K562 (cell line): ENCODE measurements around the gene PHF10. TPM values are rescaled to one million over a fixed set of nuclear protein-coding genes. Genes with fewer than 3 reads are reported as not detected.

ENCODE experiments used
- ARHGAP35 ChIP-seq: fragments of 450-650 bp; IDR thresholded peaks from 2 replicates; pipeline ENCODE4 v1.6.1; 2018; ENCODE audit not compliant: partially characterized antibody
- CBX3 ChIP-seq, 2 experiments: IDR thresholded peaks; 1 replicate in 1 of 2; 2 replicates in 1 of 2; pipeline ENCODE4 v1.6.1; 2012; ENCODE audit warnings: inconsistent platforms in 2 of 2, low read length in 2 of 2, borderline replicate concordance in 1 of 2, control low read depth in 1 of 2
- CLOCK ChIP-seq: fragments of 250-450 bp; sonication (Bioruptor Pico); IDR thresholded peaks from 2 replicates; pipeline ENCODE4 v1.4.0; 2020; ENCODE audit warnings: mild to moderate bottlenecking, moderate library complexity, borderline replicate concordance
- JUN ChIP-seq, 2 experiments: sonication (generic) in 1 of 2; formaldehyde crosslinking in 1 of 2; IDR thresholded peaks; 2 replicates each; pipeline versions ENCODE4 v1.6.1 to v1.8.0; 2012 to 2022; ENCODE audit warnings: borderline replicate concordance in 2 of 2, mild to moderate bottlenecking in 2 of 2, improper control_type of control experiment in 1 of 2, low read depth in 1 of 2, low read length in 1 of 2, missing genetic modification reagents in 1 of 2
- MTA2 ChIP-seq: fragments of 450-650 bp; IDR thresholded peaks from 2 replicates; pipeline ENCODE4 v1.6.1; 2016; ENCODE audit warnings: low read depth
- NFYB ChIP-seq: IDR thresholded peaks from 2 replicates; pipeline ENCODE4 v1.6.1; 2011; ENCODE audit warnings: mild to moderate bottlenecking, moderate library complexity; ENCODE audit not compliant: insufficient read length; ENCODE audit errors: extremely low read depth
- PHTF2 ChIP-seq: fragments of 250-450 bp; sonication (Bioruptor Pico); IDR thresholded peaks from 2 replicates; pipeline ENCODE4 v1.5.0; 2021; ENCODE audit warnings: mild to moderate bottlenecking
- RBM15 ChIP-seq: fragments of 200-400 bp; formaldehyde crosslinking; IDR thresholded peaks from 2 replicates; pipeline ENCODE4 v1.6.1; 2018; ENCODE audit warnings: mild to moderate bottlenecking, low read length, moderate library complexity; ENCODE audit not compliant: insufficient read depth
- SMAD1 ChIP-seq: fragments of 150-350 bp; IDR thresholded peaks from 2 replicates; pipeline ENCODE4 v1.6.1; 2014; ENCODE audit warnings: low read length, low read depth; ENCODE audit not compliant: partially characterized antibody
- SMARCB1 ChIP-seq: IDR thresholded peaks from 2 replicates; pipeline ENCODE4 v1.6.1; 2011; ENCODE audit warnings: improper control_type of control experiment, low read depth; ENCODE audit not compliant: insufficient read length
- ZFP91 ChIP-seq: sonication (generic); formaldehyde crosslinking; IDR thresholded peaks from 2 replicates; pipeline ENCODE4 v1.8.0; 2022; ENCODE audit warnings: mild to moderate bottlenecking, missing genetic modification reagents
- ZMIZ1 ChIP-seq, 2 experiments: fragments of 150-350 bp in 1 of 2; IDR thresholded peaks; 2 replicates each; pipeline ENCODE4 v1.6.1; 2012 to 2016; ENCODE audit warnings: low read depth in 2 of 2, low read length in 2 of 2, mild to moderate bottlenecking in 1 of 2, moderate library complexity in 1 of 2
- ZNF253 ChIP-seq: fragments of 250-450 bp; sonication (Bioruptor Pico); conservative IDR thresholded peaks from 2 replicates; pipeline ENCODE4 v1.6.1; 2021; ENCODE audit warnings: mild to moderate bottlenecking
- ZSCAN29 ChIP-seq: fragments of 450-650 bp; IDR thresholded peaks from 2 replicates; pipeline ENCODE4 v1.6.1; 2017
- polyA plus RNA-seq, 8 experiments: library from polyadenylated mRNA; depleted of rRNA in 4 of 8; stranded (reverse) in 5 of 8; unstranded in 3 of 8; fragments of >200 nt; fragmentation: Nextera tagmentation in 2 of 8; fragmentation: Illumina TruSeq in 1 of 8; extraction: Ambion mirVana in 2 of 8; extraction: Trizol in 1 of 8; gene quantifications; 2 replicates each; pipeline versions ENCODE4 v1.2.1 to v1.2.3, GENCODE V29; 2011 to 2014; ENCODE audit warnings: inconsistent platforms in 1 of 8, missing spikeins in 1 of 8
- total RNA-seq, 7 experiments: library from RNA; depleted of rRNA in 6 of 7; stranded (reverse); fragments of >200 nt in 6 of 7; fragmentation: Illumina TruSeq in 2 of 7; extraction: Trizol in 2 of 7; gene quantifications; 2 replicates each; pipeline versions ENCODE4 v1.2.1 to v1.2.3, GENCODE V29; 2011 to 2021; ENCODE audit warnings: low replicate concordance in 1 of 7
- TF ChIP-seq, protein P1 (sequence below): fragments of 450-650 bp; IDR thresholded peaks from 2 replicates; pipeline ENCODE4 v1.6.1; 2014; ENCODE audit warnings: low read depth, mild to moderate bottlenecking, moderate library complexity, borderline replicate concordance

PHF10 gene
- total and polyA plus RNA-seq, 9 of the 15 experiments (the other 6 are each of a cell fraction or from before 2014, with no cell fraction given), result 23.9 to 88.9 (median 46.0) TPM

- TF ChIP-seq CLOCK (CRISPR knock-in tag) (no peak), SMAD1 (peak; percentile 28), JUN (IDR thresholded peaks at IDR 0.05; ENCODE audit: borderline replicate concordance, low read depth, low read length) (peak; percentile 40; the same call in 1 of the 2 replicates), JUN (CRISPR knock-in tag; IDR thresholded peaks at IDR 0.05; ENCODE audit: borderline replicate concordance) (peak; percentile 81), ZNF253 (CRISPR knock-in tag) (no peak), SMARCB1 (no peak), ZSCAN29 (peak; percentile 26; the same call in 1 of the 2 replicates), ZFP91 (CRISPR knock-in tag) (no peak), ARHGAP35 (peak; percentile 92), RBM15 (no peak), NFYB (no peak), MTA2 (no peak), ZMIZ1 (IDR thresholded peaks at IDR 0.05; ENCODE audit: low read depth in 2 of 2, low read length in 2 of 2) (no peak; a peak in 2 of 4 replicates), PHTF2 (no peak), CBX3 (IDR thresholded peaks at IDR 0.05; ENCODE audit: borderline replicate concordance in 1 of 2, low read length in 2 of 2) (peak in 1 of 2 experiments; percentile 0; a peak in 1 of 3 replicates)
- TF ChIP-seq, protein P1, sequence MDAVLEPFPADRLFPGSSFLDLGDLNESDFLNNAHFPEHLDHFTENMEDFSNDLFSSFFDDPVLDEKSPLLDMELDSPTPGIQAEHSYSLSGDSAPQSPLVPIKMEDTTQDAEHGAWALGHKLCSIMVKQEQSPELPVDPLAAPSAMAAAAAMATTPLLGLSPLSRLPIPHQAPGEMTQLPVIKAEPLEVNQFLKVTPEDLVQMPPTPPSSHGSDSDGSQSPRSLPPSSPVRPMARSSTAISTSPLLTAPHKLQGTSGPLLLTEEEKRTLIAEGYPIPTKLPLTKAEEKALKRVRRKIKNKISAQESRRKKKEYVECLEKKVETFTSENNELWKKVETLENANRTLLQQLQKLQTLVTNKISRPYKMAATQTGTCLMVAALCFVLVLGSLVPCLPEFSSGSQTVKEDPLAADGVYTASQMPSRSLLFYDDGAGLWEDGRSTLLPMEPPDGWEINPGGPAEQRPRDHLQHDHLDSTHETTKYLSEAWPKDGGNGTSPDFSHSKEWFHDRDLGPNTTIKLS, result peak; percentile 90
Observed at GRCh38 chr6:169701954-169702839, 22.1 kb downstream of the PHF10 start, which contains the start of the genes C6orf120 and WDR27 (continued).
